ENCODE data around the gene FBXO42. TPM values are rescaled to one million over a fixed set of nuclear protein-coding genes. Genes with fewer than 3 reads are reported as not detected.

FBXO42 gene
- total and polyA plus RNA-seq, 2 of the 8 experiments (the other 6 are each of a cell fraction or from before 2014, with no cell fraction given): 15.1 to 17.0 TPM

DNA sequence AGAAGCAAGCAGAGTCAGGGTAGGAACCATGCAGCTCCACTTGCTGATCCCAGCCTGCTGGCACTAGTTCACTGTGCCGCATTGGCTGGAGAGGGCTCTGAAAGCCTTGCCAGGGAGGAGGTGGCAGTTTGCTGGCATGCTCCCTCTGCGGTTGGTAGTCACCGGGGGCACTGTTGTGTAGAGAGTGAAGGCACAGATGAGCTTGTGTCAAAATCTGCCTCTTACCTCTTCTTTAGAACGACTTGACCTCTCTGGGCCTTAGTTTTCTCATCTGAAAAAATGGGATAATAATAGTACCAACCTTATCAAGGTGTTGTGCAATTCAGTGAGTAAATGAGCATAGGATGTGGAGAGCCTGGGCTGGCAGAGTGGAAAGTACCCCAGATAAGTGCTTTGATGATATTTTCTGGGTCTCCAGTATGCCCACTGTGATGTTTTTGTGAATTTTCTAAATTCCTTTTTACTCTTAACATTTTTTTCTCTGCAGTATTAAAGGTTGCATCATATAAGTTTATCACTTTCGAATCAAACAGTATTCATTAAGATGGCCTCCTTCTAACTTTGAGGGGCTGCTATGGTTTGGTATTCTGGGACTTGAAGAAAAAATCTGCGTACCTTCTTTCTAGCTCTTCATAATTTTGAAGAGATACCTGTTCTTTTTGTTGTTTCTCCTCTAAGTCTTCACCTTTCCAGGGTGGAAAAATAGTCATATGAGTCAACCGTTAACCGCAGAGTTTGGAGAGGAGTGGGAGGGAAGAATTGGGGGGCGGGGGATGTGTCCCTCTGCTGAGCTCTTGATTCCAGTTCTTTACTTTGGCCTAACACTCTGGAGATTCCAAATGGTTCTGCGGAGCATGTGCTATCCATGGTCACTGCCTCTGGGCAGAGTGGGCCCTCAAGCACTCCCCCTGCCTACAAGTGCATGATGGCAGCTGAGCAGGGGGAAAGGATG, 41.6 kb upstream of the FBXO42 start:
- CTCF ChIA-PET (ENCODE audit: partially characterized antibody): interaction anchor here (0.6 to 2.2 kb wide), 10 partner anchors 8 to 46 kb away, joined by 3 to 6 read pairs (median 4); partner anchors contain the start of gene NECAP2
- H2AFZ ChIP-seq (ENCODE audit: low read length): no peak overlapping the region
- TF ChIP-seq SIX5 (IDR thresholded peaks at IDR 0.05; ENCODE audit: low read depth, low read length) (no peak), CBX8 (IDR thresholded peaks at IDR 0.05; ENCODE audit: borderline replicate concordance, low read depth, low read length) (no peak), CEBPB (IDR thresholded peaks at IDR 0.05; ENCODE audit: low read depth, low read length) (no peak), RAD21 (IDR thresholded peaks at IDR 0.05 in 1 of 2, conservative IDR thresholded peaks at IDR 0.05 in 1 of 2; ENCODE audit: low read depth in 2 of 2, low read length in 2 of 2) (peak; percentile 21 to 23; a peak in 2 of 4 replicates), RBBP5 (IDR thresholded peaks at IDR 0.05; ENCODE audit: borderline replicate concordance, low read depth, low read length) (no peak), ZNF274 (IDR thresholded peaks at IDR 0.05; ENCODE audit: borderline replicate concordance, extremely low read depth, low read length) (no peak), POLR2A (IDR thresholded peaks at IDR 0.05; ENCODE audit: control extremely low read depth in 1 of 2, low read depth in 2 of 2, low read length in 2 of 2) (no peak)
- TF ChIP-seq, protein P1, sequence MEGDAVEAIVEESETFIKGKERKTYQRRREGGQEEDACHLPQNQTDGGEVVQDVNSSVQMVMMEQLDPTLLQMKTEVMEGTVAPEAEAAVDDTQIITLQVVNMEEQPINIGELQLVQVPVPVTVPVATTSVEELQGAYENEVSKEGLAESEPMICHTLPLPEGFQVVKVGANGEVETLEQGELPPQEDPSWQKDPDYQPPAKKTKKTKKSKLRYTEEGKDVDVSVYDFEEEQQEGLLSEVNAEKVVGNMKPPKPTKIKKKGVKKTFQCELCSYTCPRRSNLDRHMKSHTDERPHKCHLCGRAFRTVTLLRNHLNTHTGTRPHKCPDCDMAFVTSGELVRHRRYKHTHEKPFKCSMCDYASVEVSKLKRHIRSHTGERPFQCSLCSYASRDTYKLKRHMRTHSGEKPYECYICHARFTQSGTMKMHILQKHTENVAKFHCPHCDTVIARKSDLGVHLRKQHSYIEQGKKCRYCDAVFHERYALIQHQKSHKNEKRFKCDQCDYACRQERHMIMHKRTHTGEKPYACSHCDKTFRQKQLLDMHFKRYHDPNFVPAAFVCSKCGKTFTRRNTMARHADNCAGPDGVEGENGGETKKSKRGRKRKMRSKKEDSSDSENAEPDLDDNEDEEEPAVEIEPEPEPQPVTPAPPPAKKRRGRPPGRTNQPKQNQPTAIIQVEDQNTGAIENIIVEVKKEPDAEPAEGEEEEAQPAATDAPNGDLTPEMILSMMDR (IDR thresholded peaks at IDR 0.05; ENCODE audit: control extremely low read depth in 1 of 3, insufficient read depth in 1 of 3, low read depth in 1 of 3, low read length in 3 of 3): peak; percentile 9 to 57 (median 39); a peak in 3 of 4 replicates

More for the DNA sequence above, 41.6 kb upstream of the FBXO42 start:
- Histone ChIP-seq H4K8ac (ENCODE audit: extremely low read depth, insufficient read depth, low read length) (no peak overlapping the region), H3K79me2 (ENCODE audit: control insufficient read depth in 1 of 2, insufficient read depth in 2 of 2, low read length in 2 of 2) (peaks cover 4 to 50% of the 10 kb centered on the region in 2 experiments; a peak in 3 of 4 replicates), H2BK12ac (ENCODE audit: low read depth, low read length) (no peak overlapping the region), H3K27ac (ENCODE audit: low read depth, low read length) (no peak overlapping the region), H3K9me3 (ENCODE audit: insufficient read depth in 2 of 2, low read depth in 1 of 2, low read length in 1 of 2) (no peaks in the 10 kb centered on the region), H4K20me1 (replicated peaks in 1 of 2; ENCODE audit: control insufficient read depth in 1 of 2, insufficient read depth in 2 of 2, low read length in 2 of 2) (peaks cover 30 to 41% of the 10 kb centered on the region in 2 experiments), H3K36me3 (ENCODE audit: control insufficient read depth in 2 of 4, insufficient read depth in 4 of 4, low read length in 3 of 4) (peaks cover 3 to 19% (median 11%) of the 10 kb centered on the region in 4 experiments; a peak in 7 of 8 replicates), H3K14ac (ENCODE audit: insufficient read length) (no peak overlapping the region), H2AK5ac (ENCODE audit: low read depth, low read length) (no peak overlapping the region), H3K18ac (ENCODE audit: extremely low read depth, low read length) (no peak overlapping the region), H4K5ac (ENCODE audit: insufficient read length, low read depth, low read length) (no peak overlapping the region), H2BK15ac (ENCODE audit: low read length) (no peak overlapping the region), H3K56ac (replicated peaks; ENCODE audit: insufficient read length, low read depth, low read length) (no peak overlapping the region), H3K4me2 (ENCODE audit: insufficient read depth in 1 of 2, low read depth in 2 of 2, low read length in 2 of 2) (no peak overlapping the region), H3K9ac (replicated peaks in 1 of 4; ENCODE audit: extremely low read depth in 1 of 4, low read depth in 3 of 4, low read length in 3 of 4) (no peak overlapping the region), H2BK5ac (ENCODE audit: low read depth, low read length) (no peak overlapping the region), H2BK20ac (ENCODE audit: low read length) (no peak overlapping the region), H4K91ac (replicated peaks; ENCODE audit: insufficient read length, low read length) (no peak overlapping the region), H3K4me1 (replicated peaks in 1 of 4; ENCODE audit: control insufficient read depth in 3 of 4, insufficient read depth in 4 of 4, low read length in 3 of 4) (peaks cover 5 to 23% (median 19%) of the 10 kb centered on the region in 4 experiments), H3K23ac (ENCODE audit: insufficient read length) (no peak overlapping the region), H2BK120ac (replicated peaks; ENCODE audit: low read depth, low read length) (no peak overlapping the region), H3K23me2 (ENCODE audit: low read depth, low read length) (no peaks in the 10 kb centered on the region), H3K27me3 (replicated peaks in 1 of 4; ENCODE audit: control insufficient read depth in 3 of 4, extremely low read depth in 1 of 4, insufficient read depth in 3 of 4, low read length in 3 of 4) (no peaks in the 10 kb centered on the region), H3K79me1 (ENCODE audit: low read depth, low read length) (peaks cover 27% of the 10 kb centered on the region), H3K4ac (replicated peaks; ENCODE audit: insufficient read length, low read depth, low read length) (no peak overlapping the region), H3K4me3 (ENCODE audit: extremely low read depth in 1 of 4, insufficient read depth in 2 of 4, low read depth in 3 of 4, low read length in 4 of 4) (no peak overlapping the region)
- POLR2A ChIA-PET (ENCODE audit: partially characterized antibody): interaction anchor here (1.5 kb wide), 1 partner anchor 20 kb away, joined by 3 read pairs; no protein-coding TSS in a partner anchor
- WGBS, 2 experiments (ENCODE audit: extremely low coverage in 1 of 2, insufficient coverage in 1 of 2, insufficient read length in 1 of 2, insufficient replicate concordance in 2 of 2, low coverage in 1 of 2, low lambda C conversion rate in 2 of 2, missing lambda C conversion rate in 1 of 2): 90% methylated on average over 10 of the region's 10 CpGs; no CpG with 5 or more reads in 1 of the 2 experiments
- FAIRE-seq (no peak), DNase-seq (ENCODE audit: low read depth in 1 of 2, low spot score in 2 of 2) (no peak)
